Measurements from ENCODE around the gene TMEM101. TPM values are rescaled to one million over a fixed set of nuclear protein-coding genes. Genes with fewer than 3 reads are reported as not detected.

The TMEM101 gene
- total RNA-seq, 1 donor from 2014 or later, result 33.6 TPM

- H3K27me3 ChIP-seq, result no peaks in the 10 kb centered on the region
- no peak for DNase-seq (ENCODE audit: extremely low spot score in 2 of 2)
- no peak overlapping the region for H3K27ac ChIP-seq
- H3K9me3 ChIP-seq, result no peaks in the 10 kb centered on the region
- H3K4me1 ChIP-seq, result peaks cover 41% of the 10 kb centered on the region
- no peaks in the 10 kb centered on the region for H3K36me3 ChIP-seq
- TF ChIP-seq CTCF (IDR thresholded peaks at IDR 0.05), result no peak
- peak in 1 of 2 donors; percentile 10 for TF ChIP-seq POLR2AphosphoS5 (IDR thresholded peaks at IDR 0.05; ENCODE audit: insufficient read depth in 1 of 2, low read depth in 1 of 2)
- intact Hi-C loops (cut with DNase I), result no loop called here
- peak overlapping the region; percentile 64 to 83 for H3K4me3 ChIP-seq
Observed at GRCh38 chr17:44004761-44005526, 9.8 kb downstream of the TMEM101 start.

- H3K9me3 ChIP-seq, result no peaks in the 10 kb centered on the region
- intact Hi-C loops (cut with DNase I), result no loop called here
- H3K4me1 ChIP-seq, result peaks cover 41% of the 10 kb centered on the region
- H3K4me3 ChIP-seq, result peak within 1 kb of the TSS; percentile 64 to 83
- no peaks in the 10 kb centered on the region for H3K27me3 ChIP-seq
- no peaks in the 10 kb centered on the region for H3K36me3 ChIP-seq
- TF ChIP-seq POLR2AphosphoS5 (IDR thresholded peaks at IDR 0.05; ENCODE audit: insufficient read depth in 1 of 2, low read depth in 1 of 2) (no peak), POLR2A (IDR thresholded peaks at IDR 0.05) (no peak), CTCF (IDR thresholded peaks at IDR 0.05) (no peak)
- DNase-seq (ENCODE audit: extremely low spot score in 2 of 2), result no peak
- no peak within 1 kb of the TSS for H3K27ac ChIP-seq
Observed at GRCh38 chr17:44004077-44004760, 10.5 kb downstream of the TMEM101 start, which contains the start of gene NAGS. Gene NAGS, plus strand, starts transcription at chr17:44004622. Its CDS starts 42 bp downstream, at chr17:44004664.

- H3K27ac ChIP-seq, result no peak overlapping the region
- intact Hi-C loops (cut with DNase I), result no loop called here
- no peaks in the 10 kb centered on the region for H3K27me3 ChIP-seq
- DNase-seq (ENCODE audit: extremely low spot score in 2 of 2), result no peak
- H3K4me1 ChIP-seq, result peaks cover 29% of the 10 kb centered on the region
- no peak overlapping the region for H3K4me3 ChIP-seq
- no peaks in the 10 kb centered on the region for H3K9me3 ChIP-seq
- TF ChIP-seq POLR2A (IDR thresholded peaks at IDR 0.05) (no peak), CTCF (IDR thresholded peaks at IDR 0.05) (no peak), POLR2AphosphoS5 (IDR thresholded peaks at IDR 0.05; ENCODE audit: insufficient read depth in 1 of 2, low read depth in 1 of 2) (no peak)
- no peaks in the 10 kb centered on the region for H3K36me3 ChIP-seq
Observed at GRCh38 chr17:44002141-44002848, 12.5 kb downstream of the TMEM101 start.

GRCh38 chr17:44001461-44001920 lies 13.3 kb downstream of the TMEM101 start:
- DNase-seq (ENCODE audit: extremely low spot score in 2 of 2), result no peak
- intact Hi-C loops (cut with DNase I), result no loop called here
- TF ChIP-seq CTCF (IDR thresholded peaks at IDR 0.05), result no peak
- no peak for TF ChIP-seq POLR2A (IDR thresholded peaks at IDR 0.05)
- TF ChIP-seq POLR2AphosphoS5 (IDR thresholded peaks at IDR 0.05; ENCODE audit: insufficient read depth in 1 of 2, low read depth in 1 of 2), result no peak
- Histone ChIP-seq H3K4me3 (no peak overlapping the region), H3K27ac (no peak overlapping the region), H3K9me3 (no peaks in the 10 kb centered on the region), H3K36me3 (no peaks in the 10 kb centered on the region), H3K4me1 (peaks cover 24% of the 10 kb centered on the region), H3K27me3 (no peaks in the 10 kb centered on the region)

Data from vagina (tissue), 2 donors.